Tibial nerve (tissue), 4 donors: ENCODE data around the gene XPO1. TPM values are rescaled to one million over a fixed set of nuclear protein-coding genes. Genes with fewer than 3 reads are reported as not detected.

Experiments used
- DNase-seq, 2 donors: peaks; one replicate each; pipeline ENCODE4 v3.0.0-alpha.2; 2019; ENCODE audit warnings: low spot score in 2 of 2
- H3K27ac ChIP-seq, 4 donors: fragments of 200-600 bp; sonication (generic) in 3 of 4; one replicate each; pipeline ENCODE4 v1.5.1; 2017 to 2019; ENCODE audit warnings: mild to moderate bottlenecking in 1 of 4
- H3K27me3 ChIP-seq, 2 donors: fragments of 200-600 bp; sonication (generic) in 1 of 2; one replicate each; pipeline versions ENCODE4 v1.5.1 to v1.6.0; 2017 to 2019
- H3K36me3 ChIP-seq, 3 donors: fragments of 200-600 bp; sonication (generic); one replicate each; pipeline ENCODE4 v1.5.1; 2018 to 2019
- H3K4me1 ChIP-seq, 4 donors: fragments of 200-600 bp; sonication (generic) in 3 of 4; one replicate each; pipeline ENCODE4 v1.5.1; 2017 to 2019
- H3K4me3 ChIP-seq, 4 donors: fragments of 200-600 bp; sonication (generic) in 3 of 4; one replicate each; pipeline ENCODE4 v1.5.1; 2017 to 2019; ENCODE audit warnings: mild to moderate bottlenecking in 1 of 4, moderate library complexity in 1 of 4
- H3K9me3 ChIP-seq, 4 donors: fragments of 200-600 bp; sonication (generic) in 3 of 4; one replicate each; pipeline ENCODE4 v1.5.1; 2017 to 2019
- EP300 ChIP-seq, 2 donors: sonication (generic); formaldehyde crosslinking; IDR thresholded peaks; one replicate each; pipeline ENCODE4 v1.6.1; 2017; ENCODE audit warnings: antibody characterized with exemption in 2 of 2, mild to moderate bottlenecking in 1 of 2
- POLR2A ChIP-seq, 2 donors: fragments of 450-650 bp; IDR thresholded peaks; one replicate each; pipeline ENCODE4 v1.6.1; 2017; ENCODE audit warnings: antibody characterized with exemption in 2 of 2, mild to moderate bottlenecking in 2 of 2, moderate library complexity in 2 of 2
- WGBS, 2 donors: methylation state at CpG; one replicate each; pipeline ENCODE4 v1.1.5; 2018; 5-methylcytosine and 5-hydroxymethylcytosine counted together
- total RNA-seq, 4 donors: library from RNA; depleted of rRNA; stranded (reverse); fragments of >200 nt; gene quantifications; one replicate each; pipeline ENCODE4 v1.1.0, GENCODE V29; 2016
- TF ChIP-seq, protein P1 (sequence below), 5 experiments: fragments of 200-600 bp in 3 of 5; fragments of 450-650 bp in 2 of 5; sonication (generic) in 3 of 5; IDR thresholded peaks; one replicate each; pipeline ENCODE4 v1.5.1; 2016 to 2019; ENCODE audit warnings: antibody characterized with exemption in 5 of 5, mild to moderate bottlenecking in 3 of 5, moderate library complexity in 2 of 5

XPO1 gene
- total RNA-seq, 4 donors from 2014 or later, result 100 to 151 (median 112) TPM

DNA sequence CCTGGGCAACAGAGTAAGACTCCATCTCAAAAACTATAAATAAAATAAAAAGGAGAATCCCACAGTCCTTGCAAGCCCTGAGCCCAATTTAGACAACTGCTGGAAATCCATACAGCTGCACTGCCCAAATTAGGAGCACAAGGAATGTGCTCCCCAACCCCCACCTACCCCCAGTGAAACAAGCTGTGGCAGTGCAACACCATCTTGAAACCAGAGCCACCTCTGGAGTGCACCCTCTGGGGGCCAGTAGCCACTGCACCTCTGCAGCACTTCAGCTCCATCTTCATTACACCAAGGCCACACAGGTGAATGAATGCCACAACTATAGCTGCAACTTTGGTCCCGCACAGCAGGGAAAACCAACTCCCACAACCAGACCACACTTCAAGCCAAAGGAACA lies 104.5 kb downstream of the XPO1 start:
- WGBS, 2 donors, result 100% methylated on average over 1 of the region's 1 CpG
- H3K4me1 ChIP-seq, result peaks cover 0 to 5% (median 0%) of the 10 kb centered on the region in 4 donors
- DNase-seq, result no peak
- TF ChIP-seq POLR2A (IDR thresholded peaks at IDR 0.05) (no peak), EP300 (IDR thresholded peaks at IDR 0.05) (no peak)
- TF ChIP-seq, protein P1, sequence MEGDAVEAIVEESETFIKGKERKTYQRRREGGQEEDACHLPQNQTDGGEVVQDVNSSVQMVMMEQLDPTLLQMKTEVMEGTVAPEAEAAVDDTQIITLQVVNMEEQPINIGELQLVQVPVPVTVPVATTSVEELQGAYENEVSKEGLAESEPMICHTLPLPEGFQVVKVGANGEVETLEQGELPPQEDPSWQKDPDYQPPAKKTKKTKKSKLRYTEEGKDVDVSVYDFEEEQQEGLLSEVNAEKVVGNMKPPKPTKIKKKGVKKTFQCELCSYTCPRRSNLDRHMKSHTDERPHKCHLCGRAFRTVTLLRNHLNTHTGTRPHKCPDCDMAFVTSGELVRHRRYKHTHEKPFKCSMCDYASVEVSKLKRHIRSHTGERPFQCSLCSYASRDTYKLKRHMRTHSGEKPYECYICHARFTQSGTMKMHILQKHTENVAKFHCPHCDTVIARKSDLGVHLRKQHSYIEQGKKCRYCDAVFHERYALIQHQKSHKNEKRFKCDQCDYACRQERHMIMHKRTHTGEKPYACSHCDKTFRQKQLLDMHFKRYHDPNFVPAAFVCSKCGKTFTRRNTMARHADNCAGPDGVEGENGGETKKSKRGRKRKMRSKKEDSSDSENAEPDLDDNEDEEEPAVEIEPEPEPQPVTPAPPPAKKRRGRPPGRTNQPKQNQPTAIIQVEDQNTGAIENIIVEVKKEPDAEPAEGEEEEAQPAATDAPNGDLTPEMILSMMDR (IDR thresholded peaks at IDR 0.05), result no peak
- no peak overlapping the region for H3K27ac ChIP-seq
- no peaks in the 10 kb centered on the region for H3K27me3 ChIP-seq
- H3K9me3 ChIP-seq, result peaks cover 0 to 10% (median 0%) of the 10 kb centered on the region in 4 donors
- no peak overlapping the region for H3K4me3 ChIP-seq
- H3K36me3 ChIP-seq, result no peaks in the 10 kb centered on the region

DNA sequence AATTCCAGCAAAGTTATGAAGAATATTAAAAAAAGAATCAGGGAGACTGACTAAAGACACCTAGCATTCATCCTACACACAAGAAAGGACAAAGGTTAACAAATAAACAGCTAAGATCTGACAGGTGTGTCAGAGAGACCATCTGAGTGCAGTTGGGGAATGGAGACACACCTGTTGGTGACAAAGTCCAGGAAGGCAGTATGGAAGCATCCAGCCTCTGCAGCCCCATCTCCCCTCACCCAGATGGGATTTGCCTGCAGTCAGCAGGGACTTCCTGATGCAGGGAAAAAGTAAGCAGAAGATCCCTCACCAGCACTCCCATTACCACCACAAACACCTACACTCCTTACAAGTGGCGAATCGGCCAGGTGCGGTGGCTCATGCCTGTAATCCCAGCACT lies 105.2 kb downstream of the XPO1 start:
- Histone ChIP-seq H3K4me1 (peaks cover 0 to 5% (median 0%) of the 10 kb centered on the region in 4 donors), H3K9me3 (peaks cover 0 to 10% (median 0%) of the 10 kb centered on the region in 4 donors), H3K4me3 (no peak overlapping the region), H3K36me3 (no peaks in the 10 kb centered on the region), H3K27me3 (no peaks in the 10 kb centered on the region), H3K27ac (no peak overlapping the region)
- TF ChIP-seq POLR2A (IDR thresholded peaks at IDR 0.05) (no peak), EP300 (IDR thresholded peaks at IDR 0.05) (no peak)
- TF ChIP-seq, protein P1 (IDR thresholded peaks at IDR 0.05), result no peak
- DNase-seq, result no peak
- WGBS, 2 donors, result 98 to 100% methylated on average over 3 of the region's 3 CpGs

DNA sequence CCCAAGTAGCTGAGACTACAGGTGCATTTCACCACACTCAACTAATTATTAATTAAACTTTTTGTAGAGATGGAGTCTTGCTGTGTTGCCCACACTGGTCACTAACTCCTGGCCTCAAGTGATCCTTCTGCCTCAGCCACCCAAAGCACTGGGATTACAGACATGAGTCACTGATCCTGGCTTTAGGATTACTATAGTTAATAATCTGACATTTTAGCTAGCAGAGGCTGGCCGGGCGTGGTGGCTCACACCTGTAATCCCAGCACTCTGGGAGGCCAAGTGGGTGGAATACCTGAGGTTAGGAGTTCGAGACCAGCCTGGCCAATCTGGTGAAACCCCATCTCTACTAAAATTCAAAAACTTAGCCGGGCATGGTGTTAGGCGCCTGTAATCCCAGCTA lies 106.8 kb downstream of the XPO1 start:
- no peaks in the 10 kb centered on the region for H3K36me3 ChIP-seq
- H3K4me1 ChIP-seq, result peaks cover 0 to 5% (median 2%) of the 10 kb centered on the region in 4 donors
- H3K4me3 ChIP-seq, result no peak overlapping the region
- H3K27me3 ChIP-seq, result no peaks in the 10 kb centered on the region
- H3K27ac ChIP-seq, result no peak overlapping the region
- H3K9me3 ChIP-seq, result no peaks in the 10 kb centered on the region
- no peak for DNase-seq
- 88 to 98% methylated on average over 5 of the region's 5 CpGs for WGBS, 2 donors
- TF ChIP-seq POLR2A (IDR thresholded peaks at IDR 0.05) (no peak), EP300 (IDR thresholded peaks at IDR 0.05) (no peak)
- TF ChIP-seq, protein P1 (IDR thresholded peaks at IDR 0.05), result no peak

Other genes with a start within 250 kb of the XPO1 start
- 100 to 1,000 TPM; 114 to 211 (median 148) TPM for gene USP34, start 67.3 kb downstream of the XPO1 start, total RNA-seq